Measurements from ENCODE around the gene DLG5.

DNA sequence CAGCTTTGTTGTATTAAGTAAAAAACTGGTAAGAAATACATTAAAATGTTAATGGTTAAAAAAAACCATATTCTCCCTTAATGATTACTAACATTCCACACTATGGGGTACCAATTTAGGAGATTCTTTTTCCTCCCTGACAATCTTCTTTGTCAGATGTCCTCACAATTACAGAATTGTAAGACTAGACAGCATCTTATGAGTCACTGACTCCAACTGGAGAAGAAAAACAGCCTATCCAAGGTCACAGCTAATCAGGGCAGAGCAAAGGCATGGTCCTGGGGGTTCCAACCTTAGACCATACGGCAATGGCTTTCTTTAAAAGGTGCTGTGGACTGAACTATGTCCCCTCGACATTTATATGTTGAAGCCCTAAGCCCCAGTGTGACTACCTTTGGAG lies 127.6 kb downstream of the DLG5 start:
- TF ChIP-seq, protein P1, sequence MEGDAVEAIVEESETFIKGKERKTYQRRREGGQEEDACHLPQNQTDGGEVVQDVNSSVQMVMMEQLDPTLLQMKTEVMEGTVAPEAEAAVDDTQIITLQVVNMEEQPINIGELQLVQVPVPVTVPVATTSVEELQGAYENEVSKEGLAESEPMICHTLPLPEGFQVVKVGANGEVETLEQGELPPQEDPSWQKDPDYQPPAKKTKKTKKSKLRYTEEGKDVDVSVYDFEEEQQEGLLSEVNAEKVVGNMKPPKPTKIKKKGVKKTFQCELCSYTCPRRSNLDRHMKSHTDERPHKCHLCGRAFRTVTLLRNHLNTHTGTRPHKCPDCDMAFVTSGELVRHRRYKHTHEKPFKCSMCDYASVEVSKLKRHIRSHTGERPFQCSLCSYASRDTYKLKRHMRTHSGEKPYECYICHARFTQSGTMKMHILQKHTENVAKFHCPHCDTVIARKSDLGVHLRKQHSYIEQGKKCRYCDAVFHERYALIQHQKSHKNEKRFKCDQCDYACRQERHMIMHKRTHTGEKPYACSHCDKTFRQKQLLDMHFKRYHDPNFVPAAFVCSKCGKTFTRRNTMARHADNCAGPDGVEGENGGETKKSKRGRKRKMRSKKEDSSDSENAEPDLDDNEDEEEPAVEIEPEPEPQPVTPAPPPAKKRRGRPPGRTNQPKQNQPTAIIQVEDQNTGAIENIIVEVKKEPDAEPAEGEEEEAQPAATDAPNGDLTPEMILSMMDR (conservative IDR thresholded peaks at IDR 0.05; ENCODE audit: low read length): no peak
- no peak for TF ChIP-seq EZH2phosphoT487 (IDR thresholded peaks at IDR 0.05; ENCODE audit: borderline replicate concordance)

All from Loucy (cell line).